TTC549 (cell line): ENCODE results near the gene HOXA5.

Source experiments
- FAIRE-seq: peaks from 2 replicates; lab custom pipeline; 2012; peaks lifted over from hg19 to GRCh38; lab: Jason Lieb, UNC

HOXA5 gene

GRCh38 chr7:27182285-27182841 lies 38.9 kb upstream of the HOXA5 start:
- no peak for FAIRE-seq

GRCh38 chr7:27181795-27182275 lies 38.4 kb upstream of the HOXA5 start:
- FAIRE-seq: no peak

GRCh38 chr7:27180431-27181420 lies 37.2 kb upstream of the HOXA5 start:
- FAIRE-seq: no peak

GRCh38 chr7:27179503-27180430 lies 36.3 kb upstream of the HOXA5 start:
- no peak for FAIRE-seq

- no peak for FAIRE-seq
These were observed 35.5 kb upstream of the HOXA5 start for GRCh38 chr7:27179030-27179429.

- FAIRE-seq: no peak
These were observed 34.9 kb upstream of the HOXA5 start for GRCh38 chr7:27178366-27178765.

GRCh38 chr7:27177795-27178320 lies 34.4 kb upstream of the HOXA5 start:
- FAIRE-seq: no peak

- no peak for FAIRE-seq
These were observed 33.7 kb upstream of the HOXA5 start for GRCh38 chr7:27176962-27177794.

- no peak for FAIRE-seq
These were observed 33.0 kb upstream of the HOXA5 start for GRCh38 chr7:27176524-27176845.

GRCh38 chr7:27175626-27176523 lies 32.4 kb upstream of the HOXA5 start:
- FAIRE-seq: no peak

GRCh38 chr7:27174874-27175625 lies 31.6 kb upstream of the HOXA5 start:
- FAIRE-seq: no peak

GRCh38 chr7:27173956-27174873 lies 30.7 kb upstream of the HOXA5 start, which contains the start of gene HOXA10:
TSS of gene HOXA10 (minus strand) at chr7:27174320. CDS start at chr7:27174306, 14 bp downstream.
- FAIRE-seq: no peak

GRCh38 chr7:27173511-27173955 lies 30.1 kb upstream of the HOXA5 start:
- no peak for FAIRE-seq

GRCh38 chr7:27172823-27173510 lies 29.5 kb upstream of the HOXA5 start:
- no peak for FAIRE-seq

GRCh38 chr7:27172315-27172774 lies 28.9 kb upstream of the HOXA5 start:
- no peak for FAIRE-seq

GRCh38 chr7:27171637-27172314 lies 28.3 kb upstream of the HOXA5 start:
- FAIRE-seq: no peak

- FAIRE-seq: no peak
These were observed 27.8 kb upstream of the HOXA5 start for GRCh38 chr7:27171325-27171636.
